ENCODE results near the gene GRID1.

- no peak for TF ChIP-seq EZH2 (IDR thresholded peaks at IDR 0.05; ENCODE audit: low read length)
- TF ChIP-seq CTCF (optimal IDR thresholded peaks at IDR 0.05 in 1 of 3, IDR thresholded peaks at IDR 0.05 in 1 of 3, conservative IDR thresholded peaks at IDR 0.05 in 1 of 3; ENCODE audit: extremely low read depth in 1 of 3, insufficient read depth in 2 of 3, low read length in 3 of 3), result peak; percentile 72 to 98 (median 91)
These were observed 33.5 kb upstream of the GRID1 start for GRCh38 chr10:86399879-86400704.
